ENCODE measurements around the gene ITPKC.

- no peak for TF ChIP-seq CTCF (IDR thresholded peaks at IDR 0.05 in 2 of 3, conservative IDR thresholded peaks at IDR 0.05 in 1 of 3; ENCODE audit: insufficient read depth in 2 of 3, low read depth in 1 of 3, low read length in 3 of 3)
- no peak for TF ChIP-seq FOXA1 (IDR thresholded peaks at IDR 0.05; ENCODE audit: borderline replicate concordance)
- TF ChIP-seq AFF4 (CRISPR knock-in tag; IDR thresholded peaks at IDR 0.05), result no peak
- no peak for TF ChIP-seq POLR2A (conservative IDR thresholded peaks at IDR 0.05)
- TF ChIP-seq MXI1 (IDR thresholded peaks at IDR 0.05; ENCODE audit: low read depth, low read length), result no peak
- TF ChIP-seq ZFP36 (IDR thresholded peaks at IDR 0.05; ENCODE audit: low read depth, low read length, partially characterized antibody), result no peak
- TF ChIP-seq MAX (CRISPR knock-in tag; IDR thresholded peaks at IDR 0.05), result no peak
- no peak for TF ChIP-seq GATA2 (CRISPR knock-in tag; IDR thresholded peaks at IDR 0.05)
- no peak for TF ChIP-seq EZH2 (IDR thresholded peaks at IDR 0.05; ENCODE audit: borderline replicate concordance, low read depth, low read length)
Measured at GRCh38 chr19:40682431-40682964, 34.4 kb upstream of the ITPKC start.
